Measurements from ENCODE around the gene TIMM44.

TIMM44 gene

DNA sequence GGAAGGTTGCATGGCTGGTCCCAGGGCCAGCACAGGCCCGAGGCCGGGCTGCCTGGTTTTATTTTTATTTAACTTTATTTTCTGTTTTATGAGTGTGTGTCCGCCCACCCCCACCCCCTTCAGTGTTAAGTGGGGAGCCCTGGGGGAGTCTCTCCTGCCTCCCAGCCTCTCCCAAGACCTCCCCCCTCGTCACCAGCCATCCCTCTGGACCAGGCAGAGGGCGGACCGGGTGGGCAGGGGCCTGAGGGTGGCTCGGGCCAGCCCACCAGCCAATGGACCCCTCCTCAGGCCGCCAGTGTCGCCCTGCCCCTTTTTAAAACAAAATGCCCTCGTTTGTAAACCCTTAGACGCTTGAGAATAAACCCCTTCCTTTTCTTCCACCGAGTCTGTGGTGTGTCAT lies 29.4 kb downstream of the TIMM44 start:
- DNase-seq (ENCODE audit: low read depth), result no peak

DNA sequence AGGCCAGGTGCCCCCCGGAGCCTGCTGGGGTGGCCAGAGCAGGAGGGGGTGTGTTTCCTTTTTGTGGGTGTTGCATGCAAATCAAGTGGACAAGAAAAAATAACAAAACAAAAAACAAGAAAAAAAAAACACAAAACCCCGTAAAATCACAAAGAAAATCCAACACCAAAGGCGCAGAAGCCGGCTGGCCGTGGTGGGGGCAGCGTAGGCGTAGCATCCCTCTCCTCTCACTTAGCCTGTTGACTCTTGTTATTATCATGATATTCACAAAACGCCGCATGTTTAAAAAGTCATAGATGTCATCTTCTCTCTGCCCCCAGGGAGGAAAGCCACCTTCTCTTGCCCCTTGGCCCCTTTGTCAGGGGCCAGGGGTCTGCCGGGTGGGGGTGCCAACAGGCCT lies 29.8 kb downstream of the TIMM44 start:
- no peak for DNase-seq (ENCODE audit: low read depth)

DNA sequence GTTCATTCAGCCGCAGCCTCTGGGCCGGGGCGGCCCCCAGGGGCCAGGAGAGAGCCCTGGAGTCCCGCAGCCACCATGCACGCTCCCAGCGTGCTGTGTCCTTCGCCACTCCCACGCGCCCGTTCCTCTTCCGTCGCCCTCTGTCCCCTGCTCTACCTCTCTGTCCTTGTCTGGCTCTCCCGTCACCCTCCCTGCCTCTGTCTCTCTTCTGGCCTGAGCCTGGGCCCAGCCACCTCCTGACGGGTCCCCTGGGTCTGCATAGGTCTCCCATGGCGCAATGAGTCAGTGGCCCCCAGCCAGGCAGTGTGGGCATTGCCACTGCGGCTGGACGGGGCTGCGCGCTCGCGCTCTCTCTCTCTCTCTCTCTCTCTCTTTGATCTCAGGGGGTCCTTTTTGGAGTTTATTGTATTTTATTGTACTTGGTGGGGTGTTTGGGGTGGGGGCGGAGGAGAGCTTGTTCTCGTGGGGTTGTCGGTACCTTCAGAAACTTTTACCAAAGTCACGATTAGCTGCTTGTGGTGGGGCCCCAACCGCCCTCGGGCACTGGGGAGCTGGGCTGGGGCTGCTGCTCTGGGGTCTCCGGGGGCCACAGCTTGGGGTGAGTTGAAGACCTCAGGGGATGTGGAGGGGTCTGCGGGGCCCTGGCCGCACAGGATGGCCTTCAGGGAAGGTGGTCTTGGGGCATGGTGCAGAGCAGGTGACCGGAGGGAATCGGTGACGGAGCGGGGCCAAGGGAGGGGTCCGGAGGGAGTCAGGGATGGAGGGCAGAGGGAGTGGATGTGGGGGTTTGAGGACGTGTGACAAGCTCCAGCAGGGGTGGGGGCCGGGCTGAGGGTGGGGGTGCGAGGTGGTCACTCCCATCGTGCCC lies 30.5 kb downstream of the TIMM44 start:
- DNase-seq (ENCODE audit: low read depth), result no peak

DNA sequence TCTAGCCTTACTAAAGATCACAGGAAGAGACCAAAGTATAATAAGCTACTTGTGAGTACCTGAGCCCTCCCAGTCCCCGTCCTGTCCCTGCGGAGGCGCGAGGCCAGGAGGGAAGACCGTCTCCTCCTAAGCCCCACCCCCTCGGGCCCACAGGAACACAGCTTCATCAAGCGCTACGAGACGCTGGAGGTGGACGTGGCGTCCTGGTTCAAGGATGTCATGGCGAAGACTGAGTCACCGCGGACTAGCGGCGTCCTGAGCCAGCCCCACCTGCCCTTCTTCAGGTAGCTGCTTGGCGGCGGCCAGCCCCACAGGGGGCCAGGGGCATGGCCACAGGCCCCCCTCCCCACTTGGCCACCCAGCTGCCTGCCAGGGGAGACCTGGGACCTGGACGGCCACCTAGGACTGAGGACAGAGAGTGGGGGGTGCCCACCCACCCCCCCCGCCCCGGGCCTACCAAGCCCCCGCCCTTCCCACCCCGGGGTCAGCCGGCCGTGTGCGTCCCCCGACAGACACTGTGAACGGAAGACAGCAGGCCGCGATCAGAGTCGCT lies 31.2 kb downstream of the TIMM44 start:
- DNase-seq (ENCODE audit: low read depth), result no peak

DNA sequence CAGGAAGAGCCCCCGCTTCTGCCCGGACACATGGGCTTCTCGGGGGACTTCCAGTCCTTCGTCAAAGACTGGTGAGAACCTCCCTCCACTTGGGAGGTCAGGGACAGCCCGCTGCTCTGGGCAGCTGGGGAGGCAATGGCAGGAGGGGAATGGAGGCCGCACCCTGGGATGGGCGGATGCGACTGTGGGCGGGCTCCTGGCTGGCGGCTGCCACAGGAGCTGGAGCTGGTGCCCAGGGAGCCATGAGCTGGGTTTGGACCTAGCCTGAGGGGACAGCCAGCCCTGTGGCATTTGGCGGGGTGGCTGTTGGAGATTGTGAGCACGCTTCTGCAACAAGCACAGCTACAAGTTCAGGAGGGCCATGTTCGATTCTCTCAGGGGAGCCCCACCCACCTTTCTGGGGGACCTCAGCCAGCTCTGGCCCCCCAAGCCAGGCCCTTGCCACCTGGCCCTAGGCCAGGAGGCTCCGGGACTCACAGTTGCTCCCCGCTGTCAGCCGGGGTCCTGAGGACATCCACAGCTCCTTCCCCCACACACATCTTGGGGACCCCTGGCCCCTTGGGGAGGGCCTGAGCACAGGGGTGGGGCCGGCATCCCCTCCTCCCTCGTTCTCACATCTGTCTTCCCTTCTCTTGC lies 31.8 kb downstream of the TIMM44 start:
- no peak for DNase-seq (ENCODE audit: low read depth)

DNA sequence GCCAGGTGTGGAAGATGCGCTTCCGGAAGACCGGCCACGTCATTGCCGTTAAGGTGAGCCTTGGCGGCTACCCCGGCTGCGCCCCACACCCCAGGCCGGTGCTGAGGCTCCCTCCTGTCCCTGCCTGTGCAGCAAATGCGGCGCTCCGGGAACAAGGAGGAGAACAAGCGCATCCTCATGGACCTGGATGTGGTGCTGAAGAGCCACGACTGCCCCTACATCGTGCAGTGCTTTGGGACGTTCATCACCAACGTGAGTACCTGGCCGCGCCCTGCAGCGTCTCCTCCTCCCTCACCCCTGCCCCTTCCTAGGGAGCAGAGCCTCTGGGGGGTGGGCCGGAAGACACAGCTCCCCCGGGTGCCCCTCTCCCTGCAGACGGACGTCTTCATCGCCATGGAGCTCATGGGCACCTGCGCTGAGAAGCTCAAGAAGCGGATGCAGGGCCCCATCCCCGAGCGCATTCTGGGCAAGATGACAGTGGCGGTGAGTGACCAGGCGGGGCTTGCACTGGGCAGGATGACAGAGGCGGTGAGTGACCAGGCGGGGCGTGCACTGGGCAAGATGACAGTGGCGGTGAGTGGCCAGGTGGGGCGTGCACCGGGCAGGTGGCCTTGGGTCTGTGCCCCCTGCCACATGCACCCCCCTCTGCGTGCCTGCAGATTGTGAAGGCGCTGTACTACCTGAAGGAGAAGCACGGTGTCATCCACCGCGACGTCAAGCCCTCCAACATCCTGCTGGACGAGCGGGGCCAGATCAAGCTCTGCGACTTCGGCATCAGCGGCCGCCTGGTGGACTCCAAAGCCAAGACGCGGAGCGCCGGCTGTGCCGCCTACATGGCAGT lies 32.9 kb downstream of the TIMM44 start:
- no peak for DNase-seq (ENCODE audit: low read depth)

DNA sequence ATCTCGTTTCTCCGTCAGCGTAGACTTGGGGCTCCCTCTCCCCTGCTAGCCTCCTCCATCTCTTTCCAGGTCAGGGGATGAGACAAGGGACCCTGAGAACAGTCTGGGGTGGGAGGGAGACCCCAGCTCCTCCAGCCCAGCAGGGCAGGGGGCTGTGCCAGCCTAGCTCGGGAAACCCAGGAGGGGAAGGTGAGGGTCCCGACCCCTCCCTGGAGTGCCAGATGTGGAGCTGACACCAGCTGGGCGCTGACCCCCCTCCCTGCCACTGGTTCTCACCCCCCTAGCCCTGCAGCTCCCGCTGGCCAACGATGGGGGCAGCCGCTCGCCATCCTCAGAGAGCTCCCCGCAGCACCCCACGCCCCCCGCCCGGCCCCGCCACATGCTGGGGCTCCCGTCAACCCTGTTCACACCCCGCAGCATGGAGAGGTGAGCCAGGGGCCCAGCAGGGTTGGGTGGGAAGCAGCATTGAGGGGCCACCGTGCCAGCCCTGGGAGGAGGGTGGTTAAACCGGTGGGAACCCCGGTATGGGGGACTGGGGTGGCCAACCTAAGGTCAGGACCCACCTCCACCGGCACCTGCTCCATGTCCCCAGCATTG lies 33.9 kb downstream of the TIMM44 start:
- DNase-seq (ENCODE audit: low read depth), result no peak

DNA sequence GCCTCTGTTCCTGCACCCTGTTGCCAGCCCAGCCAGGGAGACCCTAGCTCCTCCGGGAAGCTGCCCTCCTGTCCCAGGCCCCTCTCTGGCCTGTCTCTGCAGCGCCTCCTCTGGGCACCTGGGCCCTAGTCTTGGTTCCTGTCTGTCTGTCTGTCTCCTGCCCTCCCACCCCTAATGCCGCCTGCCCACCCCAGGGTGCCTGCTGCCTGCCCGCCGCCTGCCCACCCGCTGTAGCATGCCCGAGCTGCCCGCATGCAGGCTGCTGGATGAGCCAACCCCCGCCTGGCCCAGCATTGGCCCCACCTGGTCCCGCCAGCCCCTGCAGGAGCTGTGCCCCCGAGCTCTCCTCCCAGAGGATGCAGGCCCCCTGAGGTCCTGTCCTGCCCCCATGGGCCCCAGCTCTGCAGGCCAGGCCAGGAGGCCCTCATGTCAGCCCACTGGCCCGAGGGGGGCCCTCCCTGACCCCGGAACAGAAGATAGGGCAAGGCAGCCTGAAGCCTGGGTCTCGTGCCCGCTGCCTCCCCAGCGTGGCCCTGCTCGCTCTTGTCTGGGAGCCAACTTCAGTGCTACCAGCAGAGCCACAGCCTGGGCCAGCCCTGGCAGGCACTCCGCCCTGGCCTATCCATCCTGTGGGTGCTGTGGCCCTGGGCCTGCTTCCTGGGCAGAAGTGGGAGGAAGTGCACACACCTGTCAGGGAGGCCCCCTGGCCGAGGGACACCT lies 34.6 kb downstream of the TIMM44 start:
- DNase-seq (ENCODE audit: low read depth), result no peak

DNA sequence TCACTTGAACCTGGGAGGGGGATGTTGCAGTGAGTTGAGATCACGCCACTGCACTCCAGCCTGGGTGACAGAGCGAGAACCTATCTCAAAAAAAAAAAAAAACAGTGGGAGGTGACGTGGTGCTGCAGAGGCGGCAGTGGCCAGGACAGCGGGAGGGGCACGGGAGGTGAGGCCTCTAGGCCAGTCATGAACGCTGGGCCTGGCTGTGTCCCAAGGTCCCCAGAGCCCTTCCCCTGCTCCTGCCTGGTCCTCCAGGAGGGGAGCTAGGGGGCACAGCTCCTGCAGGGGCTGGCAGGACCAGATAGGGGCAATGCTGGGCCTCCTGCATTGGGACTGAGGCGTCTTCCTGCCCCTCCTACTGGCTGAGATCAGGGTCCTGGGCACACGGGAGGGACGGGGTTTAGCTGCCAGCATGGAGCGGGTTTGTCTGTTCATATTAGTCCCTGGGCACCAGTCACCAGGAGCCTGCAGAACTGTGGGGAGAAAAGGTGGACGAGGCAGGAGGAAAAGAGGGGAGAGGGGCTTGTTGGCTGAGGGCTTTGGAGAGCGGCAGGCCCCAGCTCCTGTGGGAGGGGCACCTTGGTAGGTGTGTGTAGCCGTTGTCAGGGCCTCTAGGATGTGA lies 35.3 kb downstream of the TIMM44 start:
- DNase-seq (ENCODE audit: low read depth), result no peak

DNA sequence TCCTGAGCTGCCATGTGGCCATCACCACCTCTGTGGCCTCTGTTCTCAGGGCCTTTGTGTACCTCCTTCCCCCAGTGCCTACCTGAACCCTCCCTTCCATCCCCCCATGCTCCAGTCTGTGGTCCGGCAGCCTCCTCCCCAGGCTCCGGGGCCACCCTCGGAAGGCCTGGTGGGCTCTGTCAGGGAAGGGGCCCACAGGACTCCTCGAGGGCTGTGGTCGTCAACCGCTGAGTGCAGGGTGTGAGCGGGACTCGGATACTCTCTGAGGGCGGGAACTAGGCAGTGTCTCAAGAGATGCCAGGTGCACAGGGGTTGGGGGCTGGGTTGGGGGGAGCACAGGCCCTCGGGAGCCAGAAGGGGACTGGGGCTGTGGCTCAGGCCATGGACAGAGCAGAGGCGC lies 35.9 kb downstream of the TIMM44 start:
- no peak for DNase-seq (ENCODE audit: low read depth)

DNA sequence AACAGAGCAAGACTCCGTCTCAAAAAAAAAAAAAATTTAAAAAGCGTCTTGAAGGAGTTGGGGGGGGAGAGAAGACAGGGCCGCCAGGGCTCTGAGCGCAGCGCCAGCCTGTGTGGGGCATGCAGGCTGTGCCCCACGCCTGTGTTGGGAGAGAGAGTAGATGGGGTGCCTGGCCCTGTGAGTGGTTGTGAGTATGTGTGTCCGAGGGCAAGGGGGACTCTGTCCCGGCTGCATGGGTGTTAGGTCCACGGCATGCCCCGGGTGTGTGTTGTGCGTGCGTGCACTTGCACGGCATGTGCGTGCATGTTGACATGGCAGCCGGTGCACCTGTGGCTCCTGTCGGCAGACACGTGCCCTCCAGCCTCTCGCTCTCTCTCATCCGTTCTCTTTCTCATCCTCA lies 36.3 kb downstream of the TIMM44 start:
- no peak for DNase-seq (ENCODE audit: low read depth)

DNA sequence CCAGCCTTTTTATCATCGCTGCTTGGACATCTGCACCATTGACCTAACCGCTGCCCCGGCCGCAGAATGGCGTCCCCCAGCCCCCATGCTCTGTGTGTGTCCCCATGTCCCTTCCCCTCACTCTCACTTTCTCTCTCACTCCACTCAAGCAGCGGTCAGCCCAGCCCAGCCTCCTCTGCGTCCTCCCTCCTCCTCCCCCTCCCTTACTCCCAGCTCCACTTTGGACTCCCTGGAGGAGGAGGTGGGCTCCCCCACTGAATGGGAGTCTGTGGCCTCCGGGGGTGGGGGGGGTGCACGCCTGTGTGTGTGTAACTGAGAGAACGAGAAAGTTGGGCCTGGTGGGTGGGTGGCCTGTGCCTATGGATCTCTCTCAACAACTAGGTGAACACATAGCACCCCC lies 37.6 kb downstream of the TIMM44 start:
- no peak for DNase-seq (ENCODE audit: low read depth)

DNA sequence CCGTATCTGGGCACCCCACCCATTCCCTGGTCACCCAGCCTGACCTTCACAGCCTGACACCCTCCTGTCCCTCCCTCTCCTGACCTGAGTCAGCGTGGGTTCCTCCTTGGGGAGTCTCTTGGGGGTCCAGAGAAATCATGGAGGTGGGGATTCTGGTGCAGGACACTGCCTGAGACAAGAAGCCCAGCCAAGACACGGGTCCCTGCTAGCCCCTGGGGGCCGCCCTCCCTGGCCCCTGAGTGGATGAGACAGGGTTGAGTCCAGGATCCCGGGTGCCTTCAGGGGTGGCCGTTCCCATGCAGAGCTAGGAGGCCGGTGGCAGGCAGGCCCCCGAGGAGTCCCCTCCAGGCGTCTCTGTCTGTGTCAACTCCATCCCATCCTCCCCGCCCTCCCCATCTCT lies 38.2 kb downstream of the TIMM44 start:
- DNase-seq (ENCODE audit: low read depth), result no peak

DNA sequence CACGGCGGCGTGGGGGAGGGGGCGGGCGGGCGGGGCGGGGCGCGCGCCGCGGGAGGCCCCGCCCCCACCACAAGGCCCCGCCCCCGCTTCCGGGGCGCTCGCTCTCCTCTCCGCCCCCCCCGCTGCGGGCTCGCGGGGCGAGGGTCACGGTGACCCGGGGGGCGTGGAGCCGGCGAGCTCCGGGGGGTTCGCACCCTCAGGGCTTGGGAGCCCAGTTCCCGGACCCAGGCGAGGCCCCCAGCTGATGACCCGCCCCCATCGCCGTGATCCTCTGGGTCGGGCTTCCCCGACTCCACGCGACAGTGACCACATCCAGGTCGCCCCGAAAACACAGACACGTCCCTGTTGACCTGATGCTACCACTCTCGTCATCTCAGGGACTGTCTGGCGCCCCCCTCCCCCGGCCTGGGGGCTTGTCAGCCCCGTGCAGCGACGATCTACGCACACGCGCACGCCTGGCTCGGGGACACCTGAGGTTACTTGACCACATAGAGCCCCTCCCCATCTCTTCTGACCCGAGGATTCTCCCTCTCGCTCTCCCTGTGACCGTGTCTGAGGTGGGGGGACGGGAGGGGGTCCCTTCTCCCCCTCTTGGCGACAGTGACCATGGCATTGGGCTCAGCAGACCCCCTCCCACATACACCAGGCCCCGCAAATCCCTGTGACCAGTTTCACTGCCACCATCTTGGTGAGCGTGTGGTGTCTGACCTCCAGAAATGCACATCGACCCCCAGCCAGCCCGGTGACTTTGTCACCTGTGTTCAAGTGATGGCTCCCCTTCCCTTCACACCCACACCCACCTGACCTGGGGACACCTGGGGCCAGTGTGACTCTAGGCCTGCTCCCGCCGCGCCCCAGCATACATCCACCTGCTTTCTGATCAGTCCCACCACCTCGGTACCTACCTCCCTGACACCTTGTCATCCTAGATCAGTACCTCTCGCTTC lies 39.1 kb downstream of the TIMM44 start:
- DNase-seq (ENCODE audit: low read depth), result no peak

DNA sequence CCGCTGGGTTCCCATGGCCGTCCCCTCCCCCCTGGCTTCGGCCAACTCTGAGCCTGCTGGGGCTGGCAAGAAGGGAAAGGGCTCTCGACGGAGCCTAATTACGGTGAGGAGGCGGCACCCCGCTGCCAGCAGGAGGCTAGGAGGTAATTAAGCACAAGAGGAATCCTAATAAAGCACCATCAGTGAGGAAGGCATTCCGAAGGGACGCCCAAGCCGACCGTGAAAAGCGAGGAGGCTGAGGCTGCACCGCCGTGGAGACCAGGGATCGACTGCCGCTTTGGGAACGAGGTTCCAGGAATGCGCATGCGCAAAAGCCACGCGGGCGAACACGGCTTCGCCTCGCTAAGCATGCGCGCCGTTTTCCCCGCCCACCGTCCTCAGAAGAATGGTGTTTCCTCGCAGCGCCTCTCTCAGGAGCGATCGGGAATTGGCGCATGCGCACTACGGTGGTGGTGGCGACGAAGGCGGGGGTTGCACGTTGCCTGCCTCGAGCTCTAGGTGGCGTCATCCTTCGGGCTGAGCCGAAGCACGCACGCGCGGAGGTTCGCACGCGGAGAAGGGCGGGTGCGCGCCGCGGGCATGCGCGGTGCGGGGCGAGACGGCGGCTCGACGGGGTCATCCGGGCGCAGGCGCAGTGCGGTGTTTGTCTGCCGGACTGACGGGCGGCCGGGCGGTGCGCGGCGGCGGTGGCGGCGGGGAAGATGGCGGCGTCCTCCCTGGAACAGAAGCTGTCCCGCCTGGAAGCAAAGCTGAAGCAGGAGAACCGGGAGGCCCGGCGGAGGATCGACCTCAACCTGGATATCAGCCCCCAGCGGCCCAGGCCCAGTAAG lies 40.0 kb downstream of the TIMM44 start, which contains the start of gene MAP2K7:
TSS of gene MAP2K7 (plus strand) at position 634 of the 830 bp plus-strand sequence. CDS start at position 702, 68 bp downstream.
- peak; percentile 100 for DNase-seq (ENCODE audit: low read depth)

DNA sequence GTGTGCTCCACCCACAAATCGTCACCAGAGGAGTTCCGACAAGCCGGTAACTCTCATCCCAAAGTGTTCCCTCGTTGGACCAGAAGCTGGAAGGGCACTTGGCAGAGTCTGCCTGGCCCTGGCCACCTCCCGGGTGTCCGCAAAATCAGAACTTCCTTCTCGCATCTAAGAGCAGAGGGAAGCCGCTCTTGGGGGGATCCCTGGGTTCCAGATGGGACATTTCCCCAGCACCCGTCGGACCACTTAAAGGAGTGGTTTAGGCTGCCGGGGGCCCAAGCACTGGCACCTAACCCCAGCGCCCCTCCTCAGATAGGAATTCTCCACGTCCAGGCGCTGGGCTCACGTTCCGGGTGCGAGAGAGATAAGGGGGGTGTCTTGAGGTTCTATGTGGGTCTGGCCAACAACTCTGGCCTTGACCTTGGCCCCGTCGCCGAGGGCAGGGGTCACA lies 40.6 kb downstream of the TIMM44 start:
- DNase-seq (ENCODE audit: low read depth), result no peak

DNA sequence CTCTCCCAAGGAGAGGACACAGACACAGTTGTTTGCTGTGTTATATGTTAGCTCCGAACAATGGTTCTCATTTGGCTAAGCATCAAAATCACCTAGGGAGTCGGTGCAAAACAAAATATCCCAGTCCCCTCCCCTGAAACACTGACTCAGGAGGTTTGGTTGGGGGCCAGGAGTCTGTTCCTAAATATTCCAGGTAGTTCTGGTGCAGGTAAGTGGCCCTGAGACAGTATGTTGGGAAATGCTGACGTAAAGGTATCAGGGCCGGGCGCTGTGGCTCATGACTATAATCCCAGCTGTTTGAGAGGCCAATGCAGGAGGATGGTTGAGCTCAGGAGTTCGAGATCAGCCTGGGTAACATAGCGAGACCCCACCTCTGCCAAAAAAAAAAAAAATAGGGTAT lies 42.1 kb downstream of the TIMM44 start:
- DNase-seq (ENCODE audit: low read depth), result no peak

DNA sequence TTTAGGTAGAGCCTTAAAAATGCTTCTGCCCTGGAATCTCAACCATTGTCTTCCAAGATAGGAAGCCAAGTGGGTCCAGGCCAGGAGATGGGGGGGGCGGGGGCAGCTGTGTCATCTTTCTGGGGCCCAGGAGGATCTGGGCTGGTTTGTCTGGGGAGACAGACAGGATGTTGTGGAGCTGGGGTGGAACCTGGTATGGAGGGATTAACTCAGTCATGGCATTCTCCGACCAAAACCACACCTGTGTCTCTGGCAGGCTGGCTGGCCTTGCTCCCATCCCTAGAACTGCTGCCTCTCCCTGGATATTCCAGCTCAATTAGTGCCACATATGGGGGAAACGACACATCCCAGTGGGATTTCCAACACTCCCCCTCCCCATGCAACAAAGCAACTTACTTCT lies 42.5 kb downstream of the TIMM44 start:
- no peak for DNase-seq (ENCODE audit: low read depth)

DNA sequence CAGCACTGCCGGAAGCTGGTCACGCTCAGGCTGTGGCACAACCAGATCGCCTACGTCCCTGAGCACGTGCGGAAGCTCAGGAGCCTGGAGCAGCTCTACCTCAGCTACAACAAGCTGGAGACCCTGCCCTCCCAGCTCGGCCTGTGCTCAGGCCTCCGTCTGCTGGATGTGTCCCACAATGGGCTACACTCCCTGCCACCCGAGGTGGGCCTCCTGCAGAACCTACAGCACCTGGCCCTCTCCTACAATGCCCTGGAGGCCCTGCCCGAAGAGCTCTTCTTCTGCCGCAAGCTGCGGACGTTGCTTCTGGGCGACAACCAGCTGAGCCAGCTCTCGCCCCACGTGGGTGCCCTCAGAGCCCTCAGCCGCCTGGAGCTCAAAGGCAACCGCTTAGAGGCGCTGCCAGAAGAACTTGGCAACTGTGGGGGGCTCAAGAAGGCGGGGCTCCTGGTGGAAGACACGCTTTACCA lies 43.0 kb downstream of the TIMM44 start:
- DNase-seq (ENCODE audit: low read depth), result no peak
